GM06990 (cell line): ENCODE measurements around the gene PLSCR4.
A peak's percentile ranks its signal among the peaks of the same experiment; 100 is the strongest.

Experiments
- DNase-seq: peaks from one replicate; pipeline ENCODE4 v3.0.0-alpha.2; 2011; ENCODE audit not compliant: insufficient read length; ENCODE audit errors: extremely low read depth
- H3K27me3 ChIP-seq: replicated peaks from 2 replicates; pipeline ENCODE4 v1.6.0; 2011; ENCODE audit warnings: low read length; ENCODE audit not compliant: control insufficient read depth, insufficient read depth
- H3K36me3 ChIP-seq: 2 replicates; pipeline ENCODE4 v1.5.1; 2011; ENCODE audit warnings: low read length; ENCODE audit not compliant: control insufficient read depth, insufficient read depth
- H3K4me3 ChIP-seq: replicated peaks from 2 replicates; pipeline ENCODE4 v1.5.1; 2011; ENCODE audit warnings: low read depth, mild to moderate bottlenecking, control low read depth, low read length
- TF ChIP-seq, protein P1 (sequence below): IDR thresholded peaks from 2 replicates; pipeline ENCODE4 v1.5.1; 2011; ENCODE audit warnings: low read length, control low read depth, mild to moderate bottlenecking, inconsistent platforms; ENCODE audit not compliant: insufficient read depth, poor library complexity, severe bottlenecking

Gene PLSCR4

DNA sequence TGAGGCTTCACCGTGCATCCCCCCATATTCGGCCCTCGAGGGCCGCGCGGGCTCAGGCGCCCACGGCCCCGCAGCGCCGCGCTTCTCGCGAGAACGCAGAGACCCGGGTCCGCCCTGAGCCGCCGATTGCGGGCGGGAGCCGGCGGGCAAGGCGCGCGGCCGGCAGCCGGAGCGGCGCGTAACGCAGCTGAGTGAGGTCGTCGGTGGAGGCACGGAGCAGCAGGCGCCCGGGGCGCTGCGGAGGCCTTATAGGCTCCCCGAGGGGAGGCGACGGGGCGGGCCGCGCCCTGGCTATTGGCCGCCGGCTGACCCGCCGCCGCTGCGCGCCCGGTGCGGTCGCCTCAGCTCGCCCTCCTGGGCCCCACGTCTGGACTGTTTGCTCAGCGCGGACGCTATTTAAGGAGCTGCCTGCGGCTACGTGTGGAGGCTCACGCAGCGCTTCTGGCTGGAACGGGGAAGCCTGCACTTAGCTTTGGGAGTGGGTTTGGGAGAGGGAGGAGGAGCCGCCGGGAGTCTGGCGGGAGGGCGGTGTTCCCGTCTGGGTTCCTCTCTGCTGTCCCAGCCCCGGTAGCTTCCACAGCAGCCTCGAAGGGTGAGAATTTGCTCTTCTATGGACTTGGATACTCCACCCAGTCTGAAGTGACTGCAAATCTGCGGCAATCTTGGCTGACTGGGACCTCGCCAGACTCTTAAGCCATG is 89.8 kb downstream of the PLSCR4 start, which contains the start of gene PLOD2:
Gene PLOD2 (minus strand): TSS at position 221 of the 699 bp plus-strand sequence. CDS start 195 bp downstream, at position 26.
- TF ChIP-seq, protein P1, sequence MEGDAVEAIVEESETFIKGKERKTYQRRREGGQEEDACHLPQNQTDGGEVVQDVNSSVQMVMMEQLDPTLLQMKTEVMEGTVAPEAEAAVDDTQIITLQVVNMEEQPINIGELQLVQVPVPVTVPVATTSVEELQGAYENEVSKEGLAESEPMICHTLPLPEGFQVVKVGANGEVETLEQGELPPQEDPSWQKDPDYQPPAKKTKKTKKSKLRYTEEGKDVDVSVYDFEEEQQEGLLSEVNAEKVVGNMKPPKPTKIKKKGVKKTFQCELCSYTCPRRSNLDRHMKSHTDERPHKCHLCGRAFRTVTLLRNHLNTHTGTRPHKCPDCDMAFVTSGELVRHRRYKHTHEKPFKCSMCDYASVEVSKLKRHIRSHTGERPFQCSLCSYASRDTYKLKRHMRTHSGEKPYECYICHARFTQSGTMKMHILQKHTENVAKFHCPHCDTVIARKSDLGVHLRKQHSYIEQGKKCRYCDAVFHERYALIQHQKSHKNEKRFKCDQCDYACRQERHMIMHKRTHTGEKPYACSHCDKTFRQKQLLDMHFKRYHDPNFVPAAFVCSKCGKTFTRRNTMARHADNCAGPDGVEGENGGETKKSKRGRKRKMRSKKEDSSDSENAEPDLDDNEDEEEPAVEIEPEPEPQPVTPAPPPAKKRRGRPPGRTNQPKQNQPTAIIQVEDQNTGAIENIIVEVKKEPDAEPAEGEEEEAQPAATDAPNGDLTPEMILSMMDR: no peak
- Histone ChIP-seq H3K36me3 (no peaks in the 10 kb centered on the region), H3K4me3 (peak within 1 kb of the TSS; percentile 17), H3K27me3 (no peaks in the 10 kb centered on the region)
- peak; percentile 26 for DNase-seq

DNA sequence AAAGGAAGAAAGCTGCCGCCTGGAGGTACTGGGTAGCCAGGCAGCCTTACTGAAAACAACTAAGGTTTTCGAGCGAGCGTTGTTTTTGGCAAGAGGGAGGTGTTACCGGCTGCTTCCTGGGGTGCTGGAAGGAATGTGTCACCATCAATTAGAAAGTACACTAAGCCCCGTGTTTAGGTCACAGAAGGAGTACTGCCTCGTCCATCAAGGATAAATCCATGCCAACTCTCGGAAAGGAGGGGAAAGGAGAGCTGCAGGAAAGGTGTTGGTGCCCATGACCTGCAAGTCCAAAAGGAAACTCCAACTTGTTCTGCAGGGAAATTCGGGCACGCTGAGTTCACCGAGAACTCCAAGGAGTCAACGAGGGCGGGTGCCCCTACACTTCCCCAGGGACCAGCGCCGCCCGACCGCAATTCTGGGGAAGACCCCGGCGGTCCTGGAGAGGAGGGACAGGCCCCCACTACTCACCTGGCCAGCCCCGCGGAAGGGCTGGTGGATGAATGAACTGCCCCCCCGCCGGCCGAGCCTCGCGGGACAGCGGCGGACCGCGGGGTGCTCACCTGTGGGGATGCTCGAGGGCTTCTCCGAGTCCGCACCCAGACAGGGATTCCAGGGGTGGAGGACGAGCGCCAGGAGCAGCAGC is 90.5 kb downstream of the PLSCR4 start:
- TF ChIP-seq, protein P1: no peak
- no peaks in the 10 kb centered on the region for H3K36me3 ChIP-seq
- DNase-seq: no peak
- H3K4me3 ChIP-seq: peak overlapping the region; percentile 10
- H3K27me3 ChIP-seq: no peaks in the 10 kb centered on the region

DNA sequence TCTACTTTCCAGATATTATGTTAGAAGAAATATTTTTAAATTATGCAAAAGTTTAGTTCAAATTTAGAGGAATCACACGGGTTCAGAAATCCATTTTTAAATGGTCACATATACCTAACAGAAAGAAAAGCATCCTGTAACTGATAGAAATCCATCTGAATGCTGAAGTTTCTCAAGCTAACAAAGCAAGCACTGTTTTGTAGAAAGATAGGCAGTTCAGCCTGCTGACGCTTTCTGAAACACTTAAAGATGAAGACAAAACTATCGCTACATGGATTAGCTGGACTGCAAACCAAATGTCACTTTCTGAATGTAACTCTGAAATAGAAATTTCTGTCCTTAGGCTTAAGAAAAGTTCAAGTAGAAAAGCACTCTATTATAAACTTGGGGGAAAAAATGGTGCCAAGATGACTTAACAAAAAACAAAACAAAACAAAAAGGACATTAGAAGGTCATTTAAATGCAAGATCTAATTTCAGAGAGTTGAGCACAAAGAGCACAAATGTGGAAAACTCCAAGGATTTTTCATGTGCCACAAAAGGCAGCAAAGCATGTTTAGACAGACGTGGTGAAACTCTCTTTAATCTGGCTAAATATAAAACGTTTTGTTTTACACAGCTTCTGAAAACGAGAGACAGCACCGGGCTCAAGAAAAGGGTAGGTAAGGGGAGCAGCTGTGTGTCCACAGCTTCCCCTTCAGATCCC is 91.1 kb downstream of the PLSCR4 start:
- H3K27me3 ChIP-seq: no peaks in the 10 kb centered on the region
- H3K4me3 ChIP-seq: peak overlapping the region; percentile 10; the same call in 1 of the 2 replicates
- no peaks in the 10 kb centered on the region for H3K36me3 ChIP-seq
- no peak for DNase-seq
- TF ChIP-seq, protein P1: no peak

DNA sequence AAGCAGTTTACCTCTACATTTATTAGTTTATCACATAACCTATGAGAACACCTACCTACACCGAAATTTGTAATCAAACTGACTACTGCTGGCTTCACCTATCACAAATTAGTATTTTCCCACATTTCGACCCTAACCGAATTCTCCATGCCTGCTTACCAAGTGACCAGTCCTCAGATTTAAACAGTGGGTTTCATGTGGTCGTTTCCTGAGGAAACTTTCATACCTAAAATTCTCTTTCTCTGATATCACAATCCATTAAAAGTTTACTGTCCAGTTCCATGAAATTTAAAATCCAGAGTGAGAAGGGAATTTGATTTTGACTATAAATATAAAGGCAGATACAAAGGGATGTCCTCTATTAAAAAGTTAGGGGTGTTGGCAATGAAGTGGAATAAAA is 91.9 kb downstream of the PLSCR4 start:
- Histone ChIP-seq H3K4me3 (no peak overlapping the region), H3K27me3 (no peaks in the 10 kb centered on the region), H3K36me3 (no peaks in the 10 kb centered on the region)
- no peak for DNase-seq
- TF ChIP-seq, protein P1: no peak

DNA sequence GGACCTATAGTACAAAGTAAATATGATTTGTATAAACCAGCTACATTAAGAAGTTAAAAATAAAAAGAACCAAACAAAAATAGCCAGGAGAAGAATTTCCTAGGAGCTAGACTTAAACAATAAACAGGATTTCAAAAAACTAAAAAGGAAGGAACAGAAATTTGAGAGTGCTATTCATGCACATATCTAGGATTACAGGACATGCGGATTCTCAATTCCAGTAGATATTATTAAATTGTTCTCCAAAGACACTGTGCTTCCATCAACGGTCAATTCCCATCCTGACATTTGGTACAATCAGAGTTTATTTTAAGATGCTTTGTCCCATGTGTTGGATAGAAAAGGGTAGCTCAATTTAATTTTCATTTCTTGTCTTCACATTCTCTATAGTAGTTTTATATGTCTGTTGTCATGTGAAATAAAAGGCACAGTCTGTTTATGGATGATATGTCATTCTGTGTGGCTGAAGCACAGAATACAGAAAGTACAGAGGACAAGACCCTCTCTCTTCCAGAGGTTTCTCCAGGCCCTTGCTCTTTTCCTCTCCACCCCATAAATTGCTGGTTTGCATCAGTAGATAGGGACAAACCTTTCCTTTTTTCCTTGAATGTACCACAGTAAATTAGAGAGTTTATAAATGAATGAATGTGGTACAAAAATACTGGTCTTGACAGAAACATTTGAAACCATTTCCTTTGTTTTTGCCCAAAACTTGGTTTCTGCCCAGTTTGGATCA is 93.4 kb downstream of the PLSCR4 start:
- no peak overlapping the region for H3K4me3 ChIP-seq

More for the DNA sequence above, 93.4 kb downstream of the PLSCR4 start:
- DNase-seq: no peak
- H3K36me3 ChIP-seq: no peaks in the 10 kb centered on the region
- TF ChIP-seq, protein P1: no peak
- H3K27me3 ChIP-seq: no peaks in the 10 kb centered on the region
